Astrocyte of the cerebellum (primary cell): ENCODE data around the gene RAC3.
A peak's percentile ranks its signal among the peaks of the same experiment; 100 is the strongest.

Source experiments
- DNase-seq: peaks from one replicate; pipeline ENCODE4 v3.0.0-alpha.2; 2011; ENCODE audit warnings: low read depth
- H3K4me3 ChIP-seq: 2 replicates; pipeline ENCODE4 v1.5.1; 2011; ENCODE audit warnings: mild to moderate bottlenecking, low read depth, low read length, moderate library complexity
- CTCF ChIP-seq: IDR thresholded peaks from 2 replicates; pipeline ENCODE4 v1.5.1; 2012; ENCODE audit warnings: low read length, low read depth, moderate library complexity, mild to moderate bottlenecking; ENCODE audit errors: missing control alignments
- in situ Hi-C: cut with HindIII; loops from 2 replicates; pipeline ENCODE4 v1.10.0; 2017; ENCODE audit warnings: low sequenced_read_pairs

Gene RAC3

GRCh38 chr17:82005701-82006348, 25.7 kb upstream of the RAC3 start:
- in situ Hi-C loops: no loop called here
- no peak for DNase-seq
- no peak overlapping the region for H3K4me3 ChIP-seq
- TF ChIP-seq CTCF: no peak

- no peak overlapping the region for H3K4me3 ChIP-seq
- DNase-seq: no peak
- no peak for TF ChIP-seq CTCF
- in situ Hi-C loops: no loop called here
Observed at GRCh38 chr17:82006468-82007227, 24.8 kb upstream of the RAC3 start.

- no peak overlapping the region for H3K4me3 ChIP-seq
- in situ Hi-C loops: no loop called here
- DNase-seq: no peak
- TF ChIP-seq CTCF: no peak
Observed at GRCh38 chr17:82007228-82007494, 24.3 kb upstream of the RAC3 start.

GRCh38 chr17:82007495-82008257, 23.8 kb upstream of the RAC3 start:
- in situ Hi-C loops: no loop called here
- no peak for DNase-seq
- no peak overlapping the region for H3K4me3 ChIP-seq
- peak; percentile 56 for TF ChIP-seq CTCF

- DNase-seq: no peak
- in situ Hi-C loops: no loop called here
- TF ChIP-seq CTCF: no peak
- no peak overlapping the region for H3K4me3 ChIP-seq
Observed at GRCh38 chr17:82008258-82008940, 23.1 kb upstream of the RAC3 start.

GRCh38 chr17:82008941-82009405, 22.5 kb upstream of the RAC3 start:
- no peak overlapping the region for H3K4me3 ChIP-seq
- no peak for TF ChIP-seq CTCF
- DNase-seq: no peak
- in situ Hi-C loops: no loop called here
